ENCODE measurements around the gene PRKRA.

- no peak for TF ChIP-seq CTCF (CRISPR knock-in tag; IDR thresholded peaks at IDR 0.05)
- no peak for TF ChIP-seq HNF4A (CRISPR knock-in tag; IDR thresholded peaks at IDR 0.05)
- no peak for TF ChIP-seq FOXM1 (CRISPR knock-in tag; IDR thresholded peaks at IDR 0.05)
- no peak for TF ChIP-seq CEBPB (IDR thresholded peaks at IDR 0.05; ENCODE audit: borderline replicate concordance, low read depth, low read length)
- TF ChIP-seq ZFP41 (CRISPR knock-in tag; IDR thresholded peaks at IDR 0.05; ENCODE audit: borderline replicate concordance), result no peak
- TF ChIP-seq ELK4 (CRISPR knock-in tag; IDR thresholded peaks at IDR 0.05; ENCODE audit: borderline replicate concordance), result no peak
- TF ChIP-seq FOXA3 (CRISPR knock-in tag; IDR thresholded peaks at IDR 0.05), result no peak
- no peak for TF ChIP-seq EP300 (IDR thresholded peaks at IDR 0.05; ENCODE audit: low read depth in 2 of 2, low read length in 2 of 2)
- no peak for TF ChIP-seq EP300 (CRISPR knock-in tag; IDR thresholded peaks at IDR 0.05; ENCODE audit: borderline replicate concordance)
- TF ChIP-seq POLR2AphosphoS5 (IDR thresholded peaks at IDR 0.05; ENCODE audit: low read depth, low read length), result no peak
Measured at GRCh38 chr2:178476477-178476876, 25.5 kb upstream of the PRKRA start.
